Measurements from ENCODE around the gene CHCHD10.
A peak's percentile ranks its signal among the peaks of the same experiment; 100 is the strongest.

CHCHD10 gene

GRCh38 chr22:23782252-23782651, 14.5 kb upstream of the CHCHD10 start:
- H3K9me3 Mint-ChIP-seq: no peaks in the 10 kb centered on the region
- no peak overlapping the region for H3K27ac Mint-ChIP-seq
- H3K4me3 Mint-ChIP-seq: no peak overlapping the region
- H3K27me3 Mint-ChIP-seq (ENCODE audit: low read depth): no peaks in the 10 kb centered on the region
- peaks cover 20% of the 10 kb centered on the region for H3K4me1 Mint-ChIP-seq
- TF ChIP-seq, protein P1, sequence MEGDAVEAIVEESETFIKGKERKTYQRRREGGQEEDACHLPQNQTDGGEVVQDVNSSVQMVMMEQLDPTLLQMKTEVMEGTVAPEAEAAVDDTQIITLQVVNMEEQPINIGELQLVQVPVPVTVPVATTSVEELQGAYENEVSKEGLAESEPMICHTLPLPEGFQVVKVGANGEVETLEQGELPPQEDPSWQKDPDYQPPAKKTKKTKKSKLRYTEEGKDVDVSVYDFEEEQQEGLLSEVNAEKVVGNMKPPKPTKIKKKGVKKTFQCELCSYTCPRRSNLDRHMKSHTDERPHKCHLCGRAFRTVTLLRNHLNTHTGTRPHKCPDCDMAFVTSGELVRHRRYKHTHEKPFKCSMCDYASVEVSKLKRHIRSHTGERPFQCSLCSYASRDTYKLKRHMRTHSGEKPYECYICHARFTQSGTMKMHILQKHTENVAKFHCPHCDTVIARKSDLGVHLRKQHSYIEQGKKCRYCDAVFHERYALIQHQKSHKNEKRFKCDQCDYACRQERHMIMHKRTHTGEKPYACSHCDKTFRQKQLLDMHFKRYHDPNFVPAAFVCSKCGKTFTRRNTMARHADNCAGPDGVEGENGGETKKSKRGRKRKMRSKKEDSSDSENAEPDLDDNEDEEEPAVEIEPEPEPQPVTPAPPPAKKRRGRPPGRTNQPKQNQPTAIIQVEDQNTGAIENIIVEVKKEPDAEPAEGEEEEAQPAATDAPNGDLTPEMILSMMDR (IDR thresholded peaks at IDR 0.05; ENCODE audit: unreplicated experiment in 3 of 3): no peak
- H3K36me3 Mint-ChIP-seq (ENCODE audit: low read depth): peaks cover 3% of the 10 kb centered on the region

GRCh38 chr22:23781511-23782183, 13.9 kb upstream of the CHCHD10 start:
- no peaks in the 10 kb centered on the region for H3K9me3 Mint-ChIP-seq
- TF ChIP-seq, protein P1 (IDR thresholded peaks at IDR 0.05; ENCODE audit: unreplicated experiment in 3 of 3): no peak
- H3K36me3 Mint-ChIP-seq (ENCODE audit: low read depth): peaks cover 3% of the 10 kb centered on the region
- peak overlapping the region in 1 of 3 experiments; percentile 51 for H3K27ac Mint-ChIP-seq
- H3K4me3 Mint-ChIP-seq: peak overlapping the region in 1 of 3 experiments; percentile 28
- H3K27me3 Mint-ChIP-seq (ENCODE audit: low read depth): no peaks in the 10 kb centered on the region
- peaks cover 18% of the 10 kb centered on the region for H3K4me1 Mint-ChIP-seq

DNA sequence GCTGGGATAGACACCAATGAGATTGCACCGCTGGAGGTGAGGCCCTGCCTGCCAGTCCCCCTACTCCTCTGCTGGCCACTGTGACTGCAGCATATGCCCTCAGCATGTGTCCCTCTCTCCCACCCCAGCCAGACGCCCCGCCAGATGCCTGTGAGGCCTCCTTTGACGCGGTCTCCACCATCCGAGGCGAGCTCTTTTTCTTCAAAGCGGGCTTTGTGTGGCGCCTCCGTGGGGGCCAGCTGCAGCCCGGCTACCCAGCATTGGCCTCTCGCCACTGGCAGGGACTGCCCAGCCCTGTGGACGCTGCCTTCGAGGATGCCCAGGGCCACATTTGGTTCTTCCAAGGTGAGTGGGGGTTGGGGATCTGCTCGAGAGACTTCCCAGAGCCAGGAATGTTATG, 13.3 kb upstream of the CHCHD10 start:
- Mint-ChIP-seq H3K9me3 (no peaks in the 10 kb centered on the region), H3K4me3 (peak overlapping the region in 1 of 3 experiments; percentile 28), H3K4me1 (peaks cover 17% of the 10 kb centered on the region), H3K27me3 (ENCODE audit: low read depth) (no peaks in the 10 kb centered on the region), H3K36me3 (ENCODE audit: low read depth) (peaks cover 3% of the 10 kb centered on the region), H3K27ac (peak overlapping the region in 1 of 3 experiments; percentile 51)
- TF ChIP-seq, protein P1 (IDR thresholded peaks at IDR 0.05; ENCODE audit: unreplicated experiment in 3 of 3): no peak

- H3K9me3 Mint-ChIP-seq: no peaks in the 10 kb centered on the region
- H3K4me1 Mint-ChIP-seq: peaks cover 25% of the 10 kb centered on the region
- no peaks in the 10 kb centered on the region for H3K27me3 Mint-ChIP-seq (ENCODE audit: low read depth)
- no peak overlapping the region for H3K4me3 Mint-ChIP-seq
- peaks cover 3% of the 10 kb centered on the region for H3K36me3 Mint-ChIP-seq (ENCODE audit: low read depth)
- no peak overlapping the region for H3K27ac Mint-ChIP-seq
- TF ChIP-seq, protein P1 (IDR thresholded peaks at IDR 0.05; ENCODE audit: unreplicated experiment in 3 of 3): no peak
Observed at GRCh38 chr22:23780146-23780748, 12.5 kb upstream of the CHCHD10 start.

GRCh38 chr22:23779731-23780130, 12.0 kb upstream of the CHCHD10 start:
- H3K36me3 Mint-ChIP-seq (ENCODE audit: low read depth): peaks cover 3% of the 10 kb centered on the region
- TF ChIP-seq, protein P1 (IDR thresholded peaks at IDR 0.05; ENCODE audit: unreplicated experiment in 3 of 3): no peak
- no peaks in the 10 kb centered on the region for H3K9me3 Mint-ChIP-seq
- peaks cover 30% of the 10 kb centered on the region for H3K4me1 Mint-ChIP-seq
- H3K27ac Mint-ChIP-seq: peak overlapping the region in 1 of 3 experiments; percentile 40
- no peaks in the 10 kb centered on the region for H3K27me3 Mint-ChIP-seq (ENCODE audit: low read depth)
- H3K4me3 Mint-ChIP-seq: no peak overlapping the region

DNA sequence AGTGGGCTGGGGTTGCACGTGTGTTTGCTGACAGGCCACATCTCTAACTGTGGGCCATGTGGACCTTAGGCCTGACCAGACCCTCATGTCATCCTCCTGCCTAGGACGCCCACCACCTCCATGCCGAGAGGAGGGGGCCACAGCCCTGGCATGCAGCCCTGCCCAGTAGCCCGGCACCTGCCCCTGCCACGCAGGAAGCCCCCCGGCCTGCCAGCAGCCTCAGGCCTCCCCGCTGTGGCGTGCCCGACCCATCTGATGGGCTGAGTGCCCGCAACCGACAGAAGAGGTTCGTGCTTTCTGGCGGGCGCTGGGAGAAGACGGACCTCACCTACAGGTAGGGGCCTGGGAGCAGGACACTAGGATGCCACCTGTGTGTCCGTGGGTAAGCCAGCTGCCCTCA, 11.3 kb upstream of the CHCHD10 start:
- TF ChIP-seq, protein P1 (IDR thresholded peaks at IDR 0.05; ENCODE audit: unreplicated experiment in 3 of 3): no peak
- Mint-ChIP-seq H3K9me3 (no peaks in the 10 kb centered on the region), H3K4me1 (peaks cover 33% of the 10 kb centered on the region), H3K36me3 (ENCODE audit: low read depth) (peaks cover 3% of the 10 kb centered on the region), H3K4me3 (no peak overlapping the region), H3K27ac (no peak overlapping the region), H3K27me3 (ENCODE audit: low read depth) (no peaks in the 10 kb centered on the region)
